Effector memory CD8-positive, alpha-beta T cell (primary cell): ENCODE data around the gene LRRN4CL.
"Not testable (repeated sequence)": the region's sequence is repeated elsewhere in the genome, so short reads cannot be mapped to it uniquely, and the experiment has no call there.

Experiments
- ATAC-seq: fragments of 150-1000 bp; cut with Tn5 transposase; replicated peaks from 2 replicates; pipeline ENCODE4 v1.10.0; 2021; ENCODE audit warnings: mild to moderate bottlenecking, moderate library complexity
- DNase-seq, 3 experiments: peaks; one replicate each; pipeline ENCODE4 v3.0.0; 2021
- H3K27ac Mint-ChIP-seq, 2 donors: one replicate each; pipeline ENCODE4 v1.8.0; 2022; ENCODE audit warnings: mild to moderate bottlenecking in 2 of 2, mixed read lengths in 2 of 2, moderate library complexity in 2 of 2
- H3K27me3 Mint-ChIP-seq, 2 donors: one replicate each; pipeline ENCODE4 v1.8.0; 2022; ENCODE audit warnings: mixed read lengths in 2 of 2
- H3K36me3 Mint-ChIP-seq: one replicate; pipeline ENCODE4 v1.8.0; 2022; ENCODE audit warnings: mild to moderate bottlenecking, moderate library complexity, mixed read lengths; ENCODE audit not compliant: insufficient read depth
- H3K4me1 Mint-ChIP-seq, 2 donors: one replicate each; pipeline ENCODE4 v1.8.0; 2022; ENCODE audit warnings: low read depth in 2 of 2, mixed read lengths in 2 of 2
- H3K4me3 Mint-ChIP-seq, 2 donors: one replicate each; pipeline ENCODE4 v1.8.0; 2022; ENCODE audit warnings: mild to moderate bottlenecking in 2 of 2, mixed read lengths in 2 of 2, moderate library complexity in 2 of 2
- H3K9me3 Mint-ChIP-seq, 2 donors: one replicate each; pipeline ENCODE4 v1.8.0; 2022; ENCODE audit warnings: mixed read lengths in 2 of 2

Gene LRRN4CL

GRCh38 chr11:62665075-62665598 lies 24.2 kb downstream of the LRRN4CL start, which contains the start of the genes C11orf98 and CSKMT:
Gene C11orf98, minus strand, starts transcription at chr11:62665210. Its CDS starts 41 bp downstream, at chr11:62665169.
Gene CSKMT, plus strand, starts transcription at chr11:62665312. Its CDS starts 568 bp downstream, at chr11:62665880.
- Mint-ChIP-seq H3K36me3 (peaks cover 39% of the 10 kb centered on the region), H3K4me3 (peak within 1 kb of the TSS; percentile 95 to 96), H3K27me3 (no peaks in the 10 kb centered on the region), H3K27ac (peak within 1 kb of the TSS; percentile 96 to 98), H3K9me3 (no peaks in the 10 kb centered on the region), H3K4me1 (peaks cover 17 to 28% of the 10 kb centered on the region in 2 donors)
- DNase-seq (peak; percentile 96 to 97 (median 97)), ATAC-seq (peak; percentile 88)

DNA sequence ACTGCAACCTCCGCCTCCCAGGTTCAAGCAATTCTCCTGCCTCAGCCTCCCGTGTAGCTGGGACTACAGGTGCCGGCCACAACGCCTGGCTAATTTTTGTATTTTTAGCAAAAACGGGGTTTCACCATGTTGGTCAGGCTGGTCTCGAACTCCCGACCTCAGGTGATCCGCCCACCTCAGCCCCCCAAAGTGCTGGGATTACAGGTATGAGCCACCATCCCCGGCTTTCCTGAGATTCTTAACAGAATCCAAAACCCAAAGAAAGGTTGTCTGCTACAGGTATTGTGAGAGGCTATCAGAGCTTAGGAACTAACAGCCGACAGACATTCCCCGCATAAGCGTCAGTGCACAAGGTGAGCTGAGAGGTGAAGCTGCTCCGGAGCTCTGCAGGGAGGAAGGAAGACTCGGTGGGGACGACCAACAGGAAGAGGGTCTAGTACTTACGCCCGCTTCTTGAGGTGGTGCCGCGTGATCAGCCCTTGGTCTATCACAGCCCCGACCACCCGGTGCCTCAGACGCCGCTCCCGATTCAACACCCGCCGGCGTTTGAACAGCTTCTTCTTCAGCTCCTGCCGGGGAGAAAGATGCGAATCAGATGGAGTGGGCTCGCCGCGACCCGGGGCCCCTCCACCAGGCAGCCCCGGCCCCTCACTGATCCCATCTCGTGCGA lies 24.8 kb downstream of the LRRN4CL start:
- H3K27ac Mint-ChIP-seq = peak overlapping the region; percentile 96 to 98
- no peaks in the 10 kb centered on the region for H3K27me3 Mint-ChIP-seq
- H3K36me3 Mint-ChIP-seq = peaks cover 39% of the 10 kb centered on the region
- ATAC-seq = peak; percentile 45
- peak in 2 of 3 experiments; percentile 39 to 46 for DNase-seq
- peaks cover 17 to 27% of the 10 kb centered on the region in 2 donors for H3K4me1 Mint-ChIP-seq
- no peaks in the 10 kb centered on the region for H3K9me3 Mint-ChIP-seq
- H3K4me3 Mint-ChIP-seq = peak overlapping the region; percentile 95 to 96

GRCh38 chr11:62656796-62657429 lies 32.4 kb downstream of the LRRN4CL start:
- no peaks in the 10 kb centered on the region for H3K9me3 Mint-ChIP-seq
- no peak overlapping the region for H3K27ac Mint-ChIP-seq
- ATAC-seq = no peak
- H3K4me3 Mint-ChIP-seq = no peak overlapping the region
- H3K27me3 Mint-ChIP-seq = no peaks in the 10 kb centered on the region
- no peak for DNase-seq
- H3K36me3 Mint-ChIP-seq = peaks cover 38% of the 10 kb centered on the region
- peaks cover 12% of the 10 kb centered on the region in 2 donors for H3K4me1 Mint-ChIP-seq

DNA sequence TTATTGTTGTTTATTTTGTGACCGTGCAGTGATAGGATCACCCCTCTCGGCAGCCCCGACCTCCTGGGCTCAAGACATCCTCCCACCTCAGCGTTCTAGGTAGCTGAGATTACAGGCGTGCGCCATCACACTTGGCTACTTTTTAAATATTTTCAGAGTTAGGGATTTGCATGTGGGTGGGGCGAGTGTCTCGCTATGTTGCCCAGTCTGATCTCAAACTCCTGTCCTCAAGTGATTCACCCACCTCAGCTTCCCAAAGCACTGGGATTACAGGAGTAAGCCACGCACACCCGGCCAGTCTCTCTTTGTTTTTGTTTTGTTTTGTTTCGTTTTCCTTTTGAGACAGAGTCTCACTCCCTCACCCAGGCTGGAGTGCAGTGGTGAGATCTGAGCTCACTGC lies 35.0 kb downstream of the LRRN4CL start:
- Mint-ChIP-seq H3K9me3 (no peaks in the 10 kb centered on the region), H3K27me3 (no peaks in the 10 kb centered on the region), H3K4me1 (peaks cover 12 to 20% of the 10 kb centered on the region in 2 donors), H3K36me3 (peaks cover 30% of the 10 kb centered on the region), H3K27ac (peak overlapping the region; percentile 97 to 99), H3K4me3 (peak overlapping the region; percentile 56 to 93)
- DNase-seq (no peak), ATAC-seq (no peak)

DNA sequence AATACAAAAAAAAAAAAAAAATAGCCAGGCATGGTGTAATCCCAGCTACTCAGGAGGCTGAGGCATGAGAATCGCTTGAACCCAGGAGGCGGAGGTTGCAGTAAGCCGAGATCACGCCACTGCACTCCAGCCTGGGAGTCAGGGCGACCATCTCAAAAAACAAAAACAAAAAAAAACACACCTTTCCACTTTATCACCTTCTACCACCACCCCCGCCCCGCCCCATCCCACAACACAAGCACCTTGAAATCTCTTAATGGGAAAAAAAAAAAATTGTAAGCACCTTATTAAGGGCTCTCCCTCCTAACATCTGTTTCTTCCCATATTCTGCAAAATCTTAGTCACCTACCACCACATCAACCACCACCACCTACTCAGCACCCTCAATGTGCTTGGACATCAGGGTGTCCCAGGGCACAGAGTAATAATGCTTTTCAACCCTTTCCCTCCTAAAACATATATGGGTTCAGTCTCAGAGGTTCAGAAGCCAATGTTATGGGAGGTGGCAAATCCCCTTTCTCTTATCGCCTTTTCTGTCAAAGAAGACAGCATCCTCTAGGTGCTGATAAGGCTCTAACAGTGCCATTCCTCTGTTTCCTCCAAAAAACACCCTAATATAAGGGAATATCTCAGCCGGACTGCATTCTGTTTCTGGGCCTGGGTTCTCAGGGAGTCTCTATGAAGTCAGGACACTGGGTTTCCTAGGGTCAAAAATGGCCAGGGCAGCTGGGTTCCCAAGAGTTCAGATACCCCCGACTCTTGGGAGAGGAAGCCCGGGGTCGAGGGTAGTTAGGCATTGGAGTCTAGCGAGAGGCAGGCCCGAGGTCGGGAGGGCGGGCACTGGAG lies 36.9 kb downstream of the LRRN4CL start:
- Mint-ChIP-seq H3K9me3 (no peaks in the 10 kb centered on the region), H3K27me3 (no peaks in the 10 kb centered on the region), H3K36me3 (peaks cover 33% of the 10 kb centered on the region), H3K27ac (peak overlapping the region; percentile 97 to 99), H3K4me3 (peak overlapping the region; percentile 93 to 95), H3K4me1 (peaks cover 12 to 20% of the 10 kb centered on the region in 2 donors)
- DNase-seq = peak in 1 of 3 experiments; percentile 28
- ATAC-seq = peak; percentile 3

- H3K36me3 Mint-ChIP-seq = peaks cover 43% of the 10 kb centered on the region
- H3K4me1 Mint-ChIP-seq = peaks cover 17 to 25% of the 10 kb centered on the region in 2 donors
- H3K9me3 Mint-ChIP-seq, ATAC-seq, H3K4me3 Mint-ChIP-seq, DNase-seq, H3K27me3 Mint-ChIP-seq: not testable (repeated sequence)
- H3K27ac Mint-ChIP-seq = peak overlapping the region in 1 of 2 donors; percentile 49
These were observed 39.0 kb downstream of the LRRN4CL start for GRCh38 chr11:62650283-62650682.

DNA sequence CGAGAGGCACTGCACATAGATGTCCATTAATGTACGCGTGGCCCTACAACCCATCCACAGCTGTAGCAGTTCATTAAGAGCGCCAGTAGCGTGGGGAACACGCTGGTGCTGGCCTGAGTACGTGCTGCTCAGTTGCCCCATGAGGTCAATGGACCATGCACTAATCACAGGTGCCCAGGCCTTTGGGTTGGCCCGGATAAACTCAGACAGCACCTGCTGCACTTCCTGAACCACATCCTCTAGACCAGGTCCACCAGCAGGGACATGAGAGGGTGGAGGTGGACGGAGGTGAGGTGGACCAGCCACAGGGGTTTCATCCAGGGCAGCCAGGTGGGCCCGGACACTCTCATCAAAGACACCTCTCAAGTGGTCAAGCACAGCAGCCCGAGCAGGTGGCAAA lies 39.8 kb downstream of the LRRN4CL start:
- Mint-ChIP-seq H3K4me1 (peaks cover 21 to 29% of the 10 kb centered on the region in 2 donors), H3K9me3 (no peaks in the 10 kb centered on the region), H3K27me3 (no peaks in the 10 kb centered on the region), H3K27ac (no peak overlapping the region), H3K36me3 (peaks cover 43% of the 10 kb centered on the region), H3K4me3 (no peak overlapping the region)
- DNase-seq (no peak), ATAC-seq (no peak)

DNA sequence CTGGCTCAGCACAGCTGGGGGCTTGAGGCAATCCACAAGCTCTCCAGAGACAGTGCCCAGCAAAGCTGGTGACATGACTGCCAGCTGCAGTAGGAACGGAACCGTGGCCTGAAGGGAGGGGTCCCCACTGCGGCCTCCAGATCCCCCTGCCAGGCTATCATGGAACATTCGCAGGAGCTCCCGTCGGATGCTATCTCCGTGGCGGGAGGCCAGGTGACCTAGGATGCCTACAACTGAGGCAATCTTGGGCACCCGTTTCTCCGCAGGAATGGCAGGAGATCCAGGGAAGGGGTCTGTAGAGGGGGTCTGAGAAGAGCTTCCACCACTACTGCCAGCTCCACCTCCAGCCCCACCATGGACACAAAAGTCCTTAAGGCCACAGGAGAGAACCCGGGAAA lies 40.4 kb downstream of the LRRN4CL start:
- ATAC-seq = no peak
- Mint-ChIP-seq H3K9me3 (no peaks in the 10 kb centered on the region), H3K27ac (no peak overlapping the region), H3K27me3 (no peaks in the 10 kb centered on the region), H3K4me3 (no peak overlapping the region), H3K36me3 (peaks cover 41% of the 10 kb centered on the region), H3K4me1 (peaks cover 21 to 29% of the 10 kb centered on the region in 2 donors)
- DNase-seq = no peak

GRCh38 chr11:62648185-62648966 lies 41.0 kb downstream of the LRRN4CL start:
- peaks cover 38% of the 10 kb centered on the region for H3K36me3 Mint-ChIP-seq
- H3K4me1 Mint-ChIP-seq = peaks cover 18 to 27% of the 10 kb centered on the region in 2 donors
- ATAC-seq (no peak), DNase-seq (no peak)
- no peak overlapping the region for H3K27ac Mint-ChIP-seq
- H3K27me3 Mint-ChIP-seq = no peaks in the 10 kb centered on the region
- H3K4me3 Mint-ChIP-seq = no peak overlapping the region
- H3K9me3 Mint-ChIP-seq = no peaks in the 10 kb centered on the region

- ATAC-seq = no peak
- Mint-ChIP-seq H3K36me3 (peaks cover 36% of the 10 kb centered on the region), H3K4me3 (no peak overlapping the region), H3K27ac (no peak overlapping the region), H3K9me3 (no peaks in the 10 kb centered on the region), H3K27me3 (no peaks in the 10 kb centered on the region), H3K4me1 (peaks cover 14 to 24% of the 10 kb centered on the region in 2 donors)
- no peak for DNase-seq
These were observed 41.7 kb downstream of the LRRN4CL start for GRCh38 chr11:62647609-62648005.

DNA sequence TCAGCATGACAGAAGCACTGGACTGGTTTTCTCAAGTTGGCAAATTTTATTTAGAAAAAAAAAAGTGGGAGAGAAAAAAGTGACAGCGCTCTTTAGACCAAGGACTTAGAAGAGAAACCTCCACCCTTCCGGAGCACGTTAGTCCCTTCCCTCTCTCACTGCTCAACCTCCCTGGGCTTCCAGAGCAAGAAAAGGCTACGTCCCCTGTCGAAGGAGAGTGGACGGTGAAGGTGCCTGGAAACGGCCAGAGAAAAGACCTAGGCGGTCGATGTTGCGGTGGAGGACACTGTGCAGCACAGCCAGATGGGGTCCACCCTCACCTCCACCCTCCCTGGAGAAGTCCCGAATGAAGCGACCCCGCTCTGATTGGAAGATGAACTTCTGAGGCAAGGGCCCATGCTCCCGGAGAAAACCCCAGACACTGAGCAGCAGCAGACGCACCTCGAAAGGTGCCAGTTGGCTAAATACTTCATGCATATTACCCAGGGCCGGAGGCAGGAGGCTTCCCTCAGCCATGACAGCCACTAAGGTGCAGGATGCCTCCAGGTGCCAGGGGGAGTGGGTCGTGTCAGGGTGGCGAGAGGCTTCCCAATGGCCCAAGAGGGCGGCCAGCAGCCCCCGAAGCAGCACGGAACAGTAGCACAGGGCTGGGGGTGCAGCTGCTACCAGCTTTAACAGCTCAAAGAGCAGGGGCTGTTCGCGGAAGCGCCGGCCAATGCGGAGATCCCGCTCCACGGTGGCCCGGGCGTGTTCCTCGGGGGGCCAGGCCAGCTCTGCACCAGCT lies 42.3 kb downstream of the LRRN4CL start:
- Mint-ChIP-seq H3K4me1 (peaks cover 9 to 19% of the 10 kb centered on the region in 2 donors), H3K4me3 (peak overlapping the region; percentile 86 to 93), H3K27ac (peak overlapping the region; percentile 86 to 96), H3K27me3 (no peaks in the 10 kb centered on the region), H3K36me3 (peaks cover 36% of the 10 kb centered on the region), H3K9me3 (no peaks in the 10 kb centered on the region)
- DNase-seq (no peak), ATAC-seq (no peak)
